ENCODE measurements around the gene ITGA5. TPM values are rescaled to one million over a fixed set of nuclear protein-coding genes. Genes with fewer than 3 reads are reported as not detected.

Gene ITGA5
- total RNA-seq, 1 donor from 2014 or later = 1.8 TPM

DNA sequence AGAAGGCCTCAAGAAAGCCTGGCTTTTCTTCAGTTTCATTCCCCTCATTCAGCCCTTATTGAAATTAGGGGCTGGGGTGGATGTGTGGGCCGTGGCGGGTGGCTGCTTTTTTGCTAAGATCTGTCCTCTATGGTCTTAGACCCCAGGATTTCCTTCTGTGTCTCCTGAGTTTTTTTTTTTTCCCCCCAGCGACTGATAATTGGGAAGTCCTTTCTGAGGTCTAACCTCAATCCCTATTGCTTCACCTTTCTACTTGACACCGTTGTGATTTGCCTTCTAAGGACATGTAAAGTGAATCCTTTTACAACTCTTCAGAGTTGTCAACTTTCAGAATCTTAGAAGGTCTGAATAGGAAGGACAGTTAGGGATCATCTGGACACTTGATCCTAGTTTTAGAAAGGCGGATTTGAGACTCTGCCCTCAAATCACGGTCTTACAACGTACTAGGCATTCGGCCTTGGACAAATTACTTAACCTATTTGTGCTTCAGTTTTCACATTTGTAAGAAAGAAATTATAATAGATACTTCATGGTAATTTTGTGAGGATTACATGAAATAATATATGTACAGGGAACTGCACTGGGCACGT lies 59.2 kb downstream of the ITGA5 start:
- TF ChIP-seq, protein P1, sequence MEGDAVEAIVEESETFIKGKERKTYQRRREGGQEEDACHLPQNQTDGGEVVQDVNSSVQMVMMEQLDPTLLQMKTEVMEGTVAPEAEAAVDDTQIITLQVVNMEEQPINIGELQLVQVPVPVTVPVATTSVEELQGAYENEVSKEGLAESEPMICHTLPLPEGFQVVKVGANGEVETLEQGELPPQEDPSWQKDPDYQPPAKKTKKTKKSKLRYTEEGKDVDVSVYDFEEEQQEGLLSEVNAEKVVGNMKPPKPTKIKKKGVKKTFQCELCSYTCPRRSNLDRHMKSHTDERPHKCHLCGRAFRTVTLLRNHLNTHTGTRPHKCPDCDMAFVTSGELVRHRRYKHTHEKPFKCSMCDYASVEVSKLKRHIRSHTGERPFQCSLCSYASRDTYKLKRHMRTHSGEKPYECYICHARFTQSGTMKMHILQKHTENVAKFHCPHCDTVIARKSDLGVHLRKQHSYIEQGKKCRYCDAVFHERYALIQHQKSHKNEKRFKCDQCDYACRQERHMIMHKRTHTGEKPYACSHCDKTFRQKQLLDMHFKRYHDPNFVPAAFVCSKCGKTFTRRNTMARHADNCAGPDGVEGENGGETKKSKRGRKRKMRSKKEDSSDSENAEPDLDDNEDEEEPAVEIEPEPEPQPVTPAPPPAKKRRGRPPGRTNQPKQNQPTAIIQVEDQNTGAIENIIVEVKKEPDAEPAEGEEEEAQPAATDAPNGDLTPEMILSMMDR (IDR thresholded peaks at IDR 0.05; ENCODE audit: partially characterized antibody, unreplicated experiment) = no peak
- no peak for DNase-seq
- peak overlapping the region; percentile 88 for H3K27ac Mint-ChIP-seq (ENCODE audit: unreplicated experiment)
- peaks cover 3% of the 10 kb centered on the region for H3K9me3 Mint-ChIP-seq (ENCODE audit: unreplicated experiment)
- peaks cover 9% of the 10 kb centered on the region for H3K27me3 Mint-ChIP-seq (ENCODE audit: unreplicated experiment)
- peaks cover 26% of the 10 kb centered on the region for H3K4me1 Mint-ChIP-seq (ENCODE audit: low read depth, unreplicated experiment)
- no peak overlapping the region for H3K4me3 Mint-ChIP-seq (ENCODE audit: unreplicated experiment)
- H3K36me3 Mint-ChIP-seq (ENCODE audit: unreplicated experiment) = no peaks in the 10 kb centered on the region

DNA sequence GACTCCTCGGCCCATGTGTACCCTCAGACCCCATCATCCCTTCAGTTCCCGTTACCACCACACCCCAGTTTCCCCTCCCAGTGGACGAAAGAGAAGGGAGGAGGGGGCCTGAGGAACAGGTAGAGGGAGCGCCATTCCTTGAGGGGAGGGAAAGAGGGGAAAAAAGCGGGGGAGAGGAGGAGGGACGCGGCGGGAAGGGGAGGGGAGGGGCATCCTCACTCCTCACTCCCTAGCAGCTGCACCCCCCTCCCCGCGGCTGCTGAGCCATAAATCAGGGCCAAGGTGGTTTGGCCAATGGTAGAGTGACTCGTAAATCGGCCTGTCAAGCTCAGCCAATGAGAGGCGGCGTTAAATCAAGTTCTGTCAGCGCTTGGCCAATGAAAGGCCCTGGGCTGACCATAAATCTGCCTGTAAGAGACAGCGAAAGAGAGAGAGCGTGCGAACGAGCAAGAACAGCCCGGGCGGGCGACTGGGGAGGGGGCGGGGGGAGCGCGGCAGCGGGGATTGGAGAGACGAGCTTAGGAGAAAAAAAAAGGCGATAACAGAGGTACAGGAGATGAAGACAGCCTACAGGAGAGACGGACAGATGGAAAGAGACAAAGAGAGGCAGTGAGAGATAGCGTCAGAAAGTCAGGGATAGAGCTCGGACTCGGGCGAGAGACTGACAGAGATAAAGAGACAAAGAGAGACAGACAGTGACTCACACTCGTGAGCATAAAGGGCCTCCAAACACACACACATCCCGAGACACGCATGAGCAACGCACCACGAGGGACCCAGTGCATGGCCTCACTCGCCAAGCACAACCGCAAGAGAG lies 59.9 kb downstream of the ITGA5 start:
- H3K27ac Mint-ChIP-seq (ENCODE audit: unreplicated experiment) = no peak overlapping the region
- TF ChIP-seq, protein P1 (IDR thresholded peaks at IDR 0.05; ENCODE audit: partially characterized antibody, unreplicated experiment) = no peak
- H3K36me3 Mint-ChIP-seq (ENCODE audit: unreplicated experiment) = no peaks in the 10 kb centered on the region
- H3K27me3 Mint-ChIP-seq (ENCODE audit: unreplicated experiment) = peaks cover 9% of the 10 kb centered on the region
- no peak overlapping the region for H3K4me3 Mint-ChIP-seq (ENCODE audit: unreplicated experiment)
- peaks cover 30% of the 10 kb centered on the region for H3K4me1 Mint-ChIP-seq (ENCODE audit: low read depth, unreplicated experiment)
- peaks cover 3% of the 10 kb centered on the region for H3K9me3 Mint-ChIP-seq (ENCODE audit: unreplicated experiment)
- DNase-seq = peak; percentile 93

DNA sequence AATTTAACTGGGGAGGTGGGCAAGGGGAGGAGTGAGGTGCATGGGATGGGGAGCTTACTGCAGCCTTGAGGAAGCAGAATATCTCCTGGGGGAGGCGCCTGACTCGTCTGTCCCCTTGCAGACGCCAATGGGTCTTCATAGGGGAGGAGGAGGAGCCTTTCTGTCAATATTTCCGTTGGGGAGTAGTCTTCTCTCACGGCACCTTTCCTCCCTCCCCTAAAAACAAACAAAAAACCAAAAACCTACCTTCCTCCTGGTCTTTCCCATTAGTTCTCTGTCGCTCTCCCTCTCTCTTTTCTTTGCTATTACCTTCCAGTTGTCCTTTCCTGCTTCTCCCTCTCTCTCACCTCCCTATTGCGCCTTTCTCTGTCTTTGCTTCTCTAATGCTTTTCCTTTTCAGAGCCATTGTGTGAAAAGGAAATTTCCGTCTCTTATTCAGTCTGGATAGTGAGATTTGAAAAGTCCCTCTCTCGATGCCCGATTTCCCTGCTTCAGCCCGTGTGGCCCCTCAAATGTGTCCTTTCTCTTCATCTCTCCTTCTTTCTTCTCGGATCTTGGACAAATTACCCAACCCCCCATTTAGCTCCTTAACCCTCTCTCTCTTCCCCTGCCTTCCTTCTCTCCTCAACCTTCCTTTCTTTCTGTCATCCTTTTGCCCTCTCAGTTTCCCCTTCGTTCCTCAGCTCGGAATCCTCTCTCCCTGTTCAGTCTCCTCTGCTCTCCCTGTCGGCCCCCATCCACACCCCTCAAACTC lies 60.7 kb downstream of the ITGA5 start:
- peaks cover 9% of the 10 kb centered on the region for H3K27me3 Mint-ChIP-seq (ENCODE audit: unreplicated experiment)
- TF ChIP-seq, protein P1 (IDR thresholded peaks at IDR 0.05; ENCODE audit: partially characterized antibody, unreplicated experiment) = no peak
- no peaks in the 10 kb centered on the region for H3K36me3 Mint-ChIP-seq (ENCODE audit: unreplicated experiment)
- no peak for DNase-seq
- H3K9me3 Mint-ChIP-seq (ENCODE audit: unreplicated experiment) = peaks cover 7% of the 10 kb centered on the region
- H3K4me3 Mint-ChIP-seq (ENCODE audit: unreplicated experiment) = no peak overlapping the region
- no peak overlapping the region for H3K27ac Mint-ChIP-seq (ENCODE audit: unreplicated experiment)
- peaks cover 30% of the 10 kb centered on the region for H3K4me1 Mint-ChIP-seq (ENCODE audit: low read depth, unreplicated experiment)

DNA sequence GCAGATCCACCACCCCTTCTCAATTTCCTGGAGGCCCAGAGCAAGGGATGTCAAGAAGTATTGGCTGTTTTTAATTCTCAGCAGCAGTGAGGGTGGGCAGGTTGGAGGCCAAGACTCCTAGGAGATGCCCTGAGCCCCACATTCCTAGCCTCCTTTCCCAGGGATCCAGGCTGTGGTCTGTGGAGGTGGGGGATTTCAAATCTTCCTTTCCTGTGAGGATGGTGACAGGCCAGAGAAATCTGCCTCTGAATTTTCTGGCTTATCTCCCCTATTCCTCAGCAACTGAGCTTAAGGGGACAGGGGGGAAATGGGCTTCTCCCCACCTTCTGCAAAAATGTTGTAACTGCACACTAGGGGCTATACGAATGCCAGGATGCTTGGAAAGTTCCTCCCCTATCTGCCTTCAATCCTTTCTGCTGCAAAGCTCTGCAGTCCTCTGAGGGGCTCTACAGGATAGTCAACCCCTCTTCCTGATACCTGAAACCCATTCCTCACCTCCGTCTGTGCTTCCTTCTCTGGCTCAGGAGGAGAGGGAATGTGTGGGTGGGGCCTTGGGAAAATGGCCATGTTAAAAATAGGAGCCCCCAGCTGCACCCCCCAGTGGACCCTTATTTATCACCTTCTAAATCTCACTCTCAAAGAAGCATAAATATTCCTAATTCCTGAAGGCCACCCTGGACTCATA lies 61.4 kb downstream of the ITGA5 start:
- H3K9me3 Mint-ChIP-seq (ENCODE audit: unreplicated experiment) = peaks cover 7% of the 10 kb centered on the region
- H3K27ac Mint-ChIP-seq (ENCODE audit: unreplicated experiment) = peak overlapping the region; percentile 69
- H3K27me3 Mint-ChIP-seq (ENCODE audit: unreplicated experiment) = peaks cover 9% of the 10 kb centered on the region
- TF ChIP-seq, protein P1 (IDR thresholded peaks at IDR 0.05; ENCODE audit: partially characterized antibody, unreplicated experiment) = no peak
- H3K4me3 Mint-ChIP-seq (ENCODE audit: unreplicated experiment) = no peak overlapping the region
- DNase-seq = no peak
- peaks cover 35% of the 10 kb centered on the region for H3K4me1 Mint-ChIP-seq (ENCODE audit: low read depth, unreplicated experiment)
- no peaks in the 10 kb centered on the region for H3K36me3 Mint-ChIP-seq (ENCODE audit: unreplicated experiment)

Data from glutamatergic neuron (in vitro differentiated cells).